NCI-H510A (cell line): ENCODE results near the gene PRDM15.

Experiments used
- DNase-seq: peaks from one replicate; lab custom pipeline; 2025; lab: John Stamatoyannopoulos, UW

PRDM15 gene

GRCh38 chr21:41907496-41908258 lies 28.5 kb upstream of the PRDM15 start:
- no peak for DNase-seq

- no peak for DNase-seq
Observed at GRCh38 chr21:41906770-41907169, 27.6 kb upstream of the PRDM15 start.

- DNase-seq: no peak
Observed at GRCh38 chr21:41903559-41904351, 24.6 kb upstream of the PRDM15 start.

- DNase-seq: no peak
Observed at GRCh38 chr21:41902946-41903345, 23.8 kb upstream of the PRDM15 start.

- DNase-seq: no peak
Observed at GRCh38 chr21:41901782-41902181, 22.6 kb upstream of the PRDM15 start.

- no peak for DNase-seq
Observed at GRCh38 chr21:41901099-41901498, 22.0 kb upstream of the PRDM15 start.

GRCh38 chr21:41900401-41900800 lies 21.3 kb upstream of the PRDM15 start:
- no peak for DNase-seq

GRCh38 chr21:41899426-41900202 lies 20.5 kb upstream of the PRDM15 start:
- no peak for DNase-seq

GRCh38 chr21:41898998-41899397 lies 19.9 kb upstream of the PRDM15 start:
- no peak for DNase-seq

- no peak for DNase-seq
Observed at GRCh38 chr21:41897700-41898099, 18.6 kb upstream of the PRDM15 start.

- DNase-seq: no peak
Observed at GRCh38 chr21:41897047-41897669, 18.0 kb upstream of the PRDM15 start.

- DNase-seq: no peak
Observed at GRCh38 chr21:41895643-41896493, 16.7 kb upstream of the PRDM15 start.

- DNase-seq: no peak
Observed at GRCh38 chr21:41894922-41895557, 15.9 kb upstream of the PRDM15 start.

- DNase-seq: no peak
Observed at GRCh38 chr21:41894511-41894910, 15.4 kb upstream of the PRDM15 start.

GRCh38 chr21:41892726-41893125 lies 13.6 kb upstream of the PRDM15 start:
- no peak for DNase-seq

GRCh38 chr21:41891132-41891531 lies 12.0 kb upstream of the PRDM15 start:
- no peak for DNase-seq

- no peak for DNase-seq
Observed at GRCh38 chr21:41890355-41890754, 11.2 kb upstream of the PRDM15 start.

- DNase-seq: no peak
Observed at GRCh38 chr21:41888749-41889376, 9.7 kb upstream of the PRDM15 start.

- DNase-seq: no peak
Observed at GRCh38 chr21:41887667-41888066, 8.5 kb upstream of the PRDM15 start.

- DNase-seq: no peak
Observed at GRCh38 chr21:41886328-41886727, 7.2 kb upstream of the PRDM15 start.
